Fibroblast of skin of scalp (primary cell): ENCODE data around the gene CDCP2.
"Not testable (repeated sequence)": the region's sequence is repeated elsewhere in the genome, so short reads cannot be mapped to it uniquely, and the experiment has no call there.

Experiments used
- DNase-seq: peaks from one replicate; pipeline ENCODE4 v3.0.0-alpha.2; 2013

The CDCP2 gene

DNA sequence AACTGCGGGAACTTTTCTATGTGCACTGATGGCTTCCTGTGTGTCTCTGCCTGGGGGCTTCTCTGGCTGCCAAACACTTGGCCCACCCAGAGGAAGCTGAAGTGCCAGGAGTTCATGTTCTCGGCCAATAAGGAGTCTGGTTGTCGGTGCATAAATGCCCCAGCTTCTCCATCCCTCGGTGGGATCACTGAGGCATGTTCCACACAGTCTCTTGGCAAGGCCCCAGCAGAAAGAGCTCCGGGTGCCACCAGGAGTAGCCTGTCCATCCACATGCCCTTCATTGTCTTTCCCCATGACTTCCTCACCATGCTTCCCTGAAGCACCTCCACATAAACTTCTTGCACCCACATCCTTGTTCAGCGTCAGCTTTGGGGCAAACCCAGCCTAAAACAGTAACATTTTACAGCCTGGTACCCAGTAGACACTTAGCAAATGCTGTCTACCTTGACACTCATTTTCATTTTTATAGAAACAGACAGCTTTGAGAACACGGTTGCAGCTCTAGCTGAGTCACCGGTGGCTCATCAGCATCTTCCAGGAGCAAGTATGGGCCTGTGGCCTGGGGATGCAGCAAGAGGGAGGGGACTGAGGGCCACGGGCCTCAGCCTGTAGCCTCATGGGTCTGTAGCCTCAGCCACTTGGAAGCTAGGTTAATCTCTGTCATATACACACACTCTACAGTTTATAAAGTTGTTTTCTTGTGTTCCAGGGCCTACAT lies 14.8 kb upstream of the CDCP2 start:
- peak; percentile 51 for DNase-seq

DNA sequence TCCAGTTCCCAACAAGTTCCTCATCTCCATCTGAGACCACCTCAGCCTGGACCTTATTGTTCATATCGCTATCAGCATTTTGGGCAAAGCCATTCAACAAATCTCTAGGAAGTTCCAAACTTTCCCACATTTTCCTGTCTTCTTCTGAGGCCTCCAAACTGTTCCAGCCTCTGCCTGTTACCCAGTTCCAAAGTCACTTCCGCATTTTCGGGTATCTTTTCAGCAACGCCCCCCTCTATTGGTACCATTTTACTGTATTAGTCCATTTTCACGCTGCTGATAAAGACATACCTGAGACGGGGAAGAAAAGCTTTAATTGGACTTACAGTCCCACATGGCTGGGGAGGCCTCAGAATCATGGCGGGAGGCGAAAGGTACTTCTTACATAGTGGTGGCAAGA lies 13.6 kb upstream of the CDCP2 start:
- DNase-seq, result not testable (repeated sequence)

DNA sequence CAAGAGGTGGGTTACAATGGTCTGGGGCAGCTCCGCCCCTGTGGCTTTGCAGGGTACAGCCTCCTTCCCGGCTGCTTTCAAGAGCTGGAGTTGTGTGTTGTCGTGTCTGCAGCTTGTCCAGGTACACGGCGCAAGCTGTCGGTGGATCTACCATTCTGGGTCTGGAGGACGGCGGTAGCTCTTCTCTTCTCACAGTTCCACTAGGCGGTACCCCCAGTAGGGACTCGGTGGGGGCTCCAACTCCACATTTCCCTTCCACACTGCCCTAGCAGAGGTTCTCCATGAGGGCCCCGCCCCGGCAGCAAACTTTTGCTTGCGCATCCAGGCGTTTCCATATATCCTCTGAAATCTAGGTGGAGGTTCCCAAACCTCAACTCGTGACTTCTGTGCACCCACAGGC lies 12.3 kb upstream of the CDCP2 start:
- DNase-seq, result no peak

DNA sequence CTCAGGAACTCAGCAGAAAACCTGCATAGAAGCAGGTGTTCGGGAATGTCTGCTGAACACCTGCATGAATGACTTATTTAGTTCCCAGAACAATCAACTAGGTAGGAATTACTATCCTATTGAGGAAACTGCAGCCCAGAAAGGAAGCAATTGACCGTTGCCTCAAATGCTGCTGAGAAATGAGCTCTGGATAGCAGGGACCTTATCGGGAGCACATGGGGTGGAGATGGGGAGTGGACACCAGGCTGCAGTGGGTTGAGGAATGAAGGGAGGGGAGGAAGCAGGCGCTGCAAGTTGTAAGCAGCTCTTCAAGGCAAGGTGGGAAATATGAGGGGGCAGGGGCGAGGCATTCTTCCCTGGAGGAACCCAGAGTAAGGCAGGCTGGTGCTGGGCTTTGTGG lies 10.8 kb upstream of the CDCP2 start:
- no peak for DNase-seq

DNA sequence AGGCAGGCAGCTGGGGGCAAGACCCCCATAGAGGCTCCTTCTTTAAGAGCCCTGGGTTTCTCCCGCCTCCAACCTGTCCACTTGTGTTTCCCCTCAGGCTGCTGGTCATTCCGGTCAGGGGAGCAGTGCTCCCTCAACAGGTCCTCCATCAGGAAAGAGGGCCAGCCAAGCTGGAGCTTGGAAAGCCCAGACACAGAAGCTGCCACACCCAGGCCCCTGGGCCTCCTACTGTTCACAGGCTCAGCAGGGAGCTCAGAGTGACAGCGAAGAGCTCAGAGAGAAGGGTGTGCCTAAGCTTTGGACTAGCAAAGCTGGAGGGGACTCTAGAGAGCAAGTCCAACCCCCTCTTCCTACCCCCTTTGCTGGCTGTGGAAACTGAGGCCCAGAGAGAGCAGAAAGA lies 10.3 kb upstream of the CDCP2 start:
- DNase-seq, result peak; percentile 15

DNA sequence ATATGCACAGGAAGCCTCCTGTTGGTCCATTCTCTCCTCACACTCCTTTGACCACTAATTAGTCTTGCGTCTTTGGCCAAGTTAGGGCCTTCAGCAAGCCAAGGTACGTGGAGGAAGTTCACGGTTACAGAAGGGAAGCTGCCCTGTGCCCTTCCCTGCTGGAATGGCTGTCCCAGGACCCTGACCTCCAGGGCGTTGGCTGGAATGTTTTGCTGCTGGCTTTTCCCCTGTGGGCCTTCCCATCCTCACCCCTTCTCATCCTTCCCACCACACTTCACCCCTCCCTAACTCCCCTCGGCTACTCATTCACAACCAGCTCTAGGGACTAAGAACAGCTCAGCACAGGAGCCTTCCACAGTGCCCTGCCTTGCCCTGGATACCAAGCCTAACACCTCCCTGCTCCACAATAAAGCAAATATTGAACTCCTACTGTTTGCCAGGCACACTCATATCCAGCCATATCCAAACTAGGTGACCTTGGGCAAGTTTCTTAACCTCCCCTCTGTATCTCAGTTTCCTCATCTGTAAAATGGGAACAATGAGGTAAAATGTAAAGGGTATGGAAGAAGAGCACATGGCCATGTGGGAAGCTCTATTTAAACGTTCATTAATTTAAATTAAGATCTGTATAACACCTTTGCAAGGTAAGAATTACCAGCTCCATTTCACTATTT lies 8.8 kb upstream of the CDCP2 start:
- no peak for DNase-seq

DNA sequence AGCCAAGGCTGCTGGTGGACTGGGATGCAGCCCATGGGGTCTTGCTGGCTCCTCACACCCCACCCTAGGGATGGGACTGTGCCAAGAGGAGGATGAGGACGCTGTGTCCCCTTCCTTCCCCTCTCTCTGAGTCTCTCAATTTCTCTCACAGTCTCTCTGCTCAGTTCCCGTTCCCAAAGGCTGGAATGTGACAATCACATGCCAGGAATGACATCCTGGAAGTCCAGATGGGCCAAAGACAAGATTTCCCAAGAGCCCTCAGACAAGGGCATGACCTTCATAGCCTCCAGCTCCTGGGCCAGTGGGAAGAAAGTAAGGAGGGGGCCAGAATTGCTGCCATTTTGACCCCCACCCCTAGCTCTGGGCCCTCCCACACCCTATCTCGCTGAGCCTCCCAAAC lies 7.6 kb upstream of the CDCP2 start:
- DNase-seq, result peak; percentile 38

DNA sequence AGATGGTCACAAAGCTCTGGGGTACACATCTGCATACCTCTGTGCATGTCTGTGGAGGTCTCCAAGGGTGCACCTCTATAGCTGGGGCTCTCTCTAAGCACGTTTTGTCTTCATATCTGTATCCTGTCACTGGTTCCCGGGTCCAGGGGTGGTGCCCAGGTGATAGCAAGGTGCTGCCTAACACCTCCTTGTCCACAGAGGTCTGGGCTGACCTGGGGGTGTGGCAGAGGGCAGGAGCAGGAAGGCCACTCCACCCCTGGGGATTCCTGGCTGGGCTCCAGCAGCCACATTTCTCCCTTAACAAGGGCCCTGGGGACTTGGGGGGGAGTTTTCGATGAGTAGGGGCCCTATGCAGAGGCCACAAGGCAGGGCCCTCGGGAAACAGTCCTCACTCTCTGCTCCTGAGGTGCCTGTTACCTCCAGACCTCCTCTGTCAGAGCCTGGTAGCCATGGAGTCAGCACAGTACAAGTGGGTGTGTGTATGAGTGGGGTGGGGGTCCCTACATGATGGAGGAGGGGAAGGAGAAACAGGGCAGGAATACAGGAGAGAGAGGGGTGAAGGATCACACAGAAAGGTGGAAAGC lies 7.0 kb upstream of the CDCP2 start:
- DNase-seq, result no peak

DNA sequence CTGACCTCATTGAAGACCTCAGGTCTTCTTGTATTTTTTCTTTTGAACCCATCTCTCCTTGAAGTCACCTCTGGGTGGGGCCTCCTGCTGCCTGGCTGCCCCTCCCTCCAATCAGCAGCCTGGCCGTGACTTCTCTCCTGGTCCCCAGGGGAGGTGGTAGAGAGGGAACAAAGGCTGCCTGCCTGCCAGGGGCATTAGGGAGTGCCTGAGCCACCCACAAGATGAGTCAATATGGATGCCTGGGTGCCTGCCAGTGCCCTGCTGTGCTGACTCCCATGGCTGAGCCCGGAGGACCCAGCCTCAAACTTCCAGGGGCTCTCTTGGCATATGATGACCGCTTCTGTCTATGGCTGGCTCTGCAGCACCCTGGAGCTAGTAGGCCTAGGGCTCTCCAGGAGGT lies 5.3 kb upstream of the CDCP2 start:
- peak; percentile 28 for DNase-seq

DNA sequence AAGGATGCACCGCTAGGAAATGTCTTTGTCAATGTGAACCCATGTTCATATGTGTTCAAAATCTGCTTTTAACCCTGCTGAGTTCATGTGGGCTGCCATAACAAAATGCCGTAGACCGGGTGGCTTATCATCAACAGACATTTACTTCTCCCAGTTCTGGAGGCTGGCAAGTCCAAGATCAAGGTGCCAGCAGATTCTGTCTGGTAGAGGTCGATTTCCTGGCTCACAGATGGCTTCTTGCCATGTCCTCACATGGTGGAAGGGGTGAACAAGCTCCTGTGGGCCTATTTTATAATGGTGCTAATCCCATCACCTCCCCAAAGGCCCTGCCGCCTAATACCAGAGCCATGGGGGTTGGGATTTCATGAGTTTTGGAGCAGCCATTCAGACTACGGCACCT lies 4.6 kb upstream of the CDCP2 start:
- DNase-seq, result no peak

DNA sequence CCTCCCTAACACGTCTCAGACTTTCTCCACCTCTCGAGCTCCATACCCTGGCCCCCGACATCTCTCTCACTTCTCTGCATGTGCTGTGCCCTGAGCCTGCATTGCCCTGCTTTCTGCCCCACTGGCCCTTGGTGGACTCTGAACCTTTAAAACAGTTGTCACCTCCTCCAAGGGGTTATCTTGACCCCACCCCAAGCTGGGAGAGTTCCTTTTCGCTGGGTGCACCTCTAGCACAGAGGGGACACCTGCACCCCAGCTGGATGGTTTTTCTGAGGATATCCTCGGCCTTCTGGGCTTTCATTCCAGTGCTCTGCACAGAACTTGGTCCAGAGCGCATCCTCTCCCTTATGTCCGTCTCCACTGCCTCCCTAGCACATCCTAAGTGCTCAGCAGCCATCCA lies 4.2 kb upstream of the CDCP2 start:
- DNase-seq, result no peak

DNA sequence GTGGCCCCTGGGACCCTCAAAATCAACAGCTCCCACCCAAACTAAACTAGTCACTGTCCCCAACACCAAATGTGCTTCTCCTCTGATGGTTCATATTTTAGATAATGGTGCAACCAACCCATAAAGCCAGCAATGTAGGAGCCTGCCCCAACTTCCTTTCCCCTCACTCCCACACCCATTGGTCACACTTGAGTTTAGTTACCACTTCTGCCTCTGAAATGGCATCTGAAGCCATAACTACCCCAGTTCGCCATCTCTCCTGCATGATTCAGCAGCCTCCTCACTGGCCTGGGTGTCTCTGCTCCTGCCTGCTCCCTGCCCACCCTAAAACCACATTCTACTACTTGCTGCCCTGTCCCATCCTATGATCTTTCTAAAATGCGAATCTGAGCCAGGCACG lies 3.4 kb upstream of the CDCP2 start:
- DNase-seq, result no peak

DNA sequence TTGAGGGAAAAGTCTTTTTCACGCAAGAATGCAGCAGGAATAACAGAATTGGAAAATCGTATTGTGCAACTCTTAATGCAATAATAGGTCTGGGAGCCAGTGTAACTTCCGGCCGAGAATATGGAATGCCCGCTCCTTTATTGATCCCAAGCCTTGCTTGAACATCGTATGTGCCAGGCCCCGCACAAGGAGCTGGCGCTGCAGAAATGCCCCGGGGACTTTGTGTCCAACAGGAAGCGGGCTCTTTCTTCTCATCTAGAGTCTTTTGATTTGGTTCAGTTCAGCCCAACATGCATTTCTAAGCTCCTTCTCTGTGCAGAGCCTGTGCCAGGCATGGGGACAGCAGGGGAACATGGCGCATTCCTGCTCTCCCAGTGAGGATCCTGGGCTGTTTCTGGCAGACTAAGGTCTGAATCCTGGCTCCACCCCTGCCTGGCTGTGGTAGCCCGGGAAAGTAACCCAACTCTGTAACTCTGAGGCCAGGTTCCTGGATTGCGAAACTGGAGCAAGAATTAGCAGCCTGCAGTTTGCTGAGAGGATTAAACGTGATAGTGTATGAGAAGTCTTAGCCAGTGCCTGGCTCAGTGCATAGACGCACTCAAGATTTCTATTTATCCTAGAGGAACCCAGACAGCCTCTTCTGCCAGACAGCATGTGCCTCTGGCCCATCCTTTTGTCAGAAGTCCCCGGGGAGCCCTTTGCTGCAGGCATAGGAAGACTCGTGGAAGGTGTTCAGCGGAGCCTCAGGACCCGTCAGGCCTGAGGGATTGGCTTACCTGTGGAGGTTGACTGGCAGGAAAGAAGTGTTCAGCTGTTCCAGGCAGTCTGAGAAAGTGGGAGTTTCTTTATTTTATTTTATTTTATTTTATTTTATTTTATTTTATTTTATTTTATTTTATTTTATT lies 987 bp upstream of the CDCP2 start:
- DNase-seq, result peak; percentile 78

DNA sequence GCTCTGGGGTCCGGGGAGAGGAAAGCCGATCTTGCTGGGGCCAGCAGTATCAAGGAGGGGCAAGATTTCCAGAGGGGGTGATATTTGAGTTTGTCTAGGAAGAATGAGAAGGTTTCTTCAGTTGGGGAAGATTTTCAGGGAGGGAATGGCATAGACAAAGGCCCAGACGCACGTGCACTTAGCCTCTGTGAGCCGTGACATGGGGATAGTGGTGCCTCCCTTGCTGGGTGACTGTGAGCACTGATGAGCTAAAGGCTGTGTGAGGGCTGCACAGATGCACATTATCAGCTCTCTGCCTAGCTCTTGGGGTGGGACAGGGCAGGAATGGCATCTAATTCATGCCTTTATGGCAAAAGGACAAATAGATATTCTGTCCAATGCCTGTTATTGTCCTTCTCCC lies 1.8 kb downstream of the CDCP2 start:
- DNase-seq, result no peak

DNA sequence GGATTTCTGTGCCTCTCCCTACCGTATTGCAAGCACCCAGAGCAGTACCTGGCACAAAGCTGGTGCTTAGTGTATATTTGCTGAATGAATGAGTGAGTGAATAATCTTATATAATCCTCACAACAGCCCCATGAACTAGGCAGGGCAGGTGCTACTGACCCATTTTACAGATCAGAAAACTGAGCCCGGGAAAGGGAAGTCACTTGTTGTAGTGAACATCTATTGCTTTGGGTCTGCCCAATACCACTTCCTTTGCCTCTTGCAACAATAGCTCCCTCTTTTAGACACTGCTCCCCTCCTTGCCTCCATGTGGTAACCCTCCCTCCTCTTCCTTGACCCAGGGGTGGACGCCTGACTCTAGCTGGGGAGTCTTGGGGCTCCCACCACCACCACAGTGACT lies 3.1 kb downstream of the CDCP2 start:
- DNase-seq, result no peak

DNA sequence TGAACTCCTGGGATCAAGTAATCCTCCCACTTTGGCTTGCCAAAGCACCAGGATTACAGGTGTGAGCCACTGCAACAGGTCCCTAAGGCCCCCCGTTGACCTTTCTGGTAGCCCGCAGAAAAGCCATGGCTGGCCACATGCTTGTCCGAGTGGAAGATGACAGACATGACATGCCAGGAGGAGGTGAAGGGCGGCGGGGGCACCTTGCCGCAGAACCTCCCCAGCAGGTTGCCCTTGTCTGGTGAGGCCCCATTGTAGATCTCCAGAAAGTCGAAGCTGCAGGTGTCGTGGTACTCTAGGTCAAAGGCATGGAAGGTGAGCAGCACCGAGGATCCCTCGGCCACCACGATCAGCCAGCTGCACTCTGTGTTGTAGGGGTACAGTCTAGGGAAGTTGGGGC lies 8.4 kb downstream of the CDCP2 start:
- no peak for DNase-seq

DNA sequence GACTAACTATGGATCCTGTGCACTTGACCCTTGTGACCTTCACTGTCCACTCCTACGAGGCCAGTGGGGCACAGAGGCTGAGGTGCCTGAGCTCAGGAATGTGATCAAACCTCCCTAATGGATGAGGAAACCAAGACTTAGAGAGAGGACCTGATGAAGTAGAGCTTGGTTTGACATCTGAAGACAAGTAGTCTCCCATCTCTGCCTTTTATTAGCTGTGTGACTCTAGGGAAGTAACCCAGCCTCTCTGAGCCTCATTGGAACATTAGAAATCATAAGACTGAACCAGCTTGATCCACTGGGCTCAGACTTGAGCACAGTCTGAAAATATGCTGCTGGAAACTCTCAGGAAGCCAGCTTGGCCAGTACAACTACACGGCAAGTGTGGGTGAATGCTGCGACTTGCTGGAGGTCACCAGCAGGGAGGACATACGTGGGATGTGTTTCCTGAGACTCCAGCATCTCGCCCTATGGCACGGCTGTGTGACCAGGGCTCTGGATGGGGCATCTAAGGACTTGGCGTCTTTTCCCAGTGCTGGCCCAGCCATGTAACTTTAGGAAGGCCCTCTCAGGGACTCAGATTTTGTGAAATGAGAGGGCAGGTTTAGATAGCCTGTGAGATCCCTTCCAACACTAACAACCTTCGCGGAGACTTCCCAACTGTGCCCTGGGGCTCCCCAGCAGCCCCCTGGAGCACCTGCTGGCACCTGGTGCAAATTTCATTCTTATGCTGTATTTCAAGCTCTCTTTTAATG lies 10.5 kb downstream of the CDCP2 start:
- no peak for DNase-seq

DNA sequence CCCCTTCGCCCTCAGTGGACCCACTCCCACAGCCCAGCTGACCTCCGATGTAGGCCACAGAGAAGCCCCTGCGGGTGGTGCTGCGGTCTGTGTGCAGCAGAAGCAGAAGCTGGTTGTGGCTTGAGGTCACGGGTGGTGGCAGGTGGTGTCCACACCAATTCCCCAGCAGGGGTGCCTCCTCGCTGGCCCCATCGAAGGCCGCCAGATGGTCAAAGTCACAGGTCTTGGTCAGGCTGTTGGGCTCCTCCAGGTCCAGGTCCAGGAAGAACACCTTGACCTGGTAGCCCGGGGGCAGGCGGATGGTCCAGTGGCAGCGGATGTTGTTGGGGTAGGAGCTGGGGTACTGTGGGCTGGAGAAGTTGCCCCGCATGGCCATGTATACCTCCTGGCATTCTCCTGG lies 13.1 kb downstream of the CDCP2 start:
- no peak for DNase-seq

DNA sequence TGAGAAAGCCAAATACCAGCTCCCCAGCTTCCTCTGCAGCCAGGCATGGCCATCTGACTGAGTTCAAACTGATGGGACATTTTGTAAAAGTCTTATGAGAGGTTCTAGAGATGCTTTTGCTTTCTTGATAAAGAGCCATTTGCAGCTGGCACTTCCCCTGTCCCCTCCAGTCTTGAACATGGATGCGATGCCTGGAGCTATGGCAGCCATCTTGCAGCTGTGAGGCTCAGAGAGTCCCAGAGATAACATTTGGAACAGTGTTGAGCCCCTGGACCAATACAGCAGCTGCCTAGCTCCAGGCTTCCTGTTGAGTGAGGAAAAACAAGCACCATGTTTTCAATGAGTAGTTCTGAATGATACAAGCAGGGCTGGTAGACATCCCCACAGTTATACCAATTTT lies 13.8 kb downstream of the CDCP2 start:
- no peak for DNase-seq

DNA sequence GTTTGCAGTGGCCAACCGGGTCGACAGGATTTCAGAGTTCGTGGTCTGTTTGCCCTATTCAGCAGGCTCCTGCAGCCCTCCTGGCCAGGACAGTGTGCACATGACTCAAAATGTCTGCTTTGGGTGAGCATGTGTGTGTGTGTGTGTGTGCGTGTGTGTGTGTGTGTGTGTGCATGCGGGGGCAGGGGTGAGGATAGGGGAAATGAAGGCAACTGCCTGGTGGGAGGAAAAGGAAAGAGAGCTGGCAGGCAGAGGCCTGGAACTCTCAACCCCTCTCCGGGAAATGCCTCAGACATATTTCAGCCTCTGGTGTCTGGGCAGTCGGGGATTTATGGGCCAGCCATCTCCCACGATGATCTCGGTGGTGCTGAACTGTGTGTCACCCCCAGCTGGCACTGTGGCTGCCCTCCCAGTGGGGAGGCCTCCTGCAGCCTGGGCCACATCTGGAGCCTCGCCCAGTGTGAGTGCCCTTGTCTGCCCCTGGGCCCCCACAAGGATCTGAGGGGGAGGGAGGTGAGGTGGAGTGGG lies 15.2 kb downstream of the CDCP2 start:
- DNase-seq, result peak; percentile 91

DNA sequence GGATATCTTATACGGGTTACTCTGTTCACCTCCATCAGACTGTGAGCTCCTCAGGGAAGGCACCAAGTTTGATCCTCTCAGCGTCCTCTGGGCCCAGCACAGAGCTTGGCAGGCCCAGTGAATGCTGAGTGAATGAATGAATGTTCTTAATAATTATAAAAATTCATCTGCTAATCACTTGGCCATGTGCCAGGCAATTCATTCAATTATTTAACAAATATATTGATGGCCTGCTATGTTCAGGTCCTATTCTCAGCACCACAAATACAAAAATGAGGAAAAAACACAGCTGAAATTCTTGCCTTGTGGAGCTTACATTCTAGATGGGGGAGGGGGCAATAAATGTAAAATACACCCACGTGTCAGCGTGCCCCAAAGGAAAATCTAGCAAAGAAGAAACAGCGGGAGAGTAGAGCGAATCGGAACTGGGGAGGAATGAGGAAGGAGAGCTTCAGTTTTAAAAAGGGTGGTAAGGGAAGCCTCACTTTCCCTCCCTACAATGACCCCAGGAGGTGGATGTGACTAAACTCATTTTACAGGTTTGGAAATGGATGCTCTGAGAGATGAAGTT lies 15.8 kb downstream of the CDCP2 start:
- DNase-seq, result peak; percentile 53
